ENCODE data around the gene KCNJ9.

The KCNJ9 gene

GRCh38 chr1:160136121-160136925, 55.0 kb downstream of the KCNJ9 start:
- no peak overlapping the region for H3K4me3 ChIP-seq
- no peak for DNase-seq (ENCODE audit: low spot score)
- TF ChIP-seq CTCF (IDR thresholded peaks at IDR 0.05) = no peak
- H3K27ac ChIP-seq = peak overlapping the region in 1 of 2 donors; percentile 32

- TF ChIP-seq CTCF (IDR thresholded peaks at IDR 0.05) = no peak
- H3K4me3 ChIP-seq = no peak overlapping the region
- H3K27ac ChIP-seq = peak overlapping the region in 1 of 2 donors; percentile 32
- DNase-seq (ENCODE audit: low spot score) = no peak
Observed at GRCh38 chr1:160136926-160137200, 55.5 kb downstream of the KCNJ9 start.

GRCh38 chr1:160137216-160137862, 56.0 kb downstream of the KCNJ9 start:
- Histone ChIP-seq H3K4me3 (no peak overlapping the region), H3K27ac (no peak overlapping the region)
- no peak for TF ChIP-seq CTCF (IDR thresholded peaks at IDR 0.05)
- DNase-seq (ENCODE audit: low spot score) = no peak

GRCh38 chr1:160139840-160140239, 58.5 kb downstream of the KCNJ9 start:
- no peak overlapping the region for H3K4me3 ChIP-seq
- TF ChIP-seq CTCF (IDR thresholded peaks at IDR 0.05) = no peak
- no peak for DNase-seq (ENCODE audit: low spot score)
- H3K27ac ChIP-seq = no peak overlapping the region
